Testis (tissue), 2 donors: Measurements from ENCODE around the gene CCDC51.

Experiments
- CTCF ChIP-seq, 3 experiments: fragments of 450-650 bp in 2 of 3; fragments of 200-600 bp in 1 of 3; sonication (generic) in 1 of 3; IDR thresholded peaks; one replicate each; pipeline ENCODE4 v1.5.1; 2016 to 2019; ENCODE audit warnings: antibody characterized with exemption in 3 of 3, mild to moderate bottlenecking in 2 of 3, moderate library complexity in 1 of 3
- POLR2A ChIP-seq: fragments of 450-650 bp; IDR thresholded peaks from one replicate; pipeline ENCODE4 v1.6.1; 2017; ENCODE audit warnings: antibody characterized with exemption, mild to moderate bottlenecking, moderate library complexity

- TF ChIP-seq CTCF (IDR thresholded peaks at IDR 0.05) (no peak), POLR2A (no peak)
These were observed 20.3 kb downstream of the CCDC51 start for GRCh38 chr3:48419597-48419996.
